GM12801 (cell line): ENCODE results near the gene RBM24.

ENCODE experiments used
- CTCF ChIP-seq: IDR thresholded peaks from one replicate; pipeline ENCODE4 v1.5.1; 2011; ENCODE audit warnings: control low read depth; ENCODE audit not compliant: insufficient read length; ENCODE audit errors: extremely low read depth

Gene RBM24

GRCh38 chr6:17251953-17252352 lies 29.2 kb upstream of the RBM24 start:
- TF ChIP-seq CTCF = no peak

GRCh38 chr6:17258749-17259148 lies 22.4 kb upstream of the RBM24 start:
- no peak for TF ChIP-seq CTCF

- TF ChIP-seq CTCF = no peak
These were observed 15.6 kb upstream of the RBM24 start for GRCh38 chr6:17265570-17265969.

- TF ChIP-seq CTCF = no peak
These were observed 13.6 kb upstream of the RBM24 start for GRCh38 chr6:17267566-17267965.

GRCh38 chr6:17268114-17268513 lies 13.0 kb upstream of the RBM24 start:
- TF ChIP-seq CTCF = no peak

GRCh38 chr6:17269840-17270239 lies 11.3 kb upstream of the RBM24 start:
- TF ChIP-seq CTCF = no peak

GRCh38 chr6:17271628-17272027 lies 9.5 kb upstream of the RBM24 start:
- no peak for TF ChIP-seq CTCF

GRCh38 chr6:17276766-17277165 lies 4.4 kb upstream of the RBM24 start:
- no peak for TF ChIP-seq CTCF
